ENCODE measurements around the gene TNFSF8.

TNFSF8 gene

DNA sequence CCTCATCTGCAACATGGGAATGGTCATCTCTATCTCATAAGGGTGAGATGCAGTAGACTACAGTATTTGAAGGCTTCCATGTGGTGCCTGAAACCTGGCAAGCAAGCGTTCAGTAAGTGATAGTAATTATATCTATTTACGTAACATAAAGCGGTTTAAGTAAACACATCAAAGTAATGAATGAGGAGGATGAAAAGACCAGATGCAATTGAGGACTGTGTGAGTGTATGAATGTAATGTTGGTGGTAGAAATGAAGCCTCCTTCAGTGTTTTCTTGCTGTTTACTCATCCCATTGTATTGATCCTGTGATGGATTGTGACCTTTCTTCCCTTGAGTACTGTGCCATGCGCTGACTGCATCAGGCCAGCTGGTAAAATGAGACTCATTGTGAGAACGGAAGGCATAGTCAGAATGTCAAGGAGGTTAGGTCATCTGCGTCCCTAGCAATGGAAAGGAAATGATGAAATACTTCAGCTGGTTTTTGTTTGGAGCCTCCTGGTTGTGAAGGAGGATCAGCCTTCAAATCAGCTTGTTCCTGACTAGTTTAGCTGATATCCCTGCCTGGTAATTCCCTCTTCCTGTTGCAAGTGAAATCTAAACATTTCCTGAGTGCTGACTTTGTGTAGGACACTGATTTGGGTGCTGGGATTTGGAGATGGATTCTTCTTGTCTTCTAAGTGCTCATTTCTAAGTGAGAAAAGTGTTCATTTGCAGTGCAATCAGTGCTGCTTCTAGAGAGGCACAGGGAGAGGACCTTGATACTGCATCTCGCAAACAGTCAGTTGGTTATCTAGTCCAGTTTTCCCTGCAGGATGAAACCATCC, 35.6 kb downstream of the TNFSF8 start (continued):
- TF ChIP-seq KLF8 (tag by site-specific recombination; IDR thresholded peaks at IDR 0.05) (no peak), ZNF654 (tag by site-specific recombination; IDR thresholded peaks at IDR 0.05; ENCODE audit: low read depth) (no peak), ZFP3 (tag by site-specific recombination; IDR thresholded peaks at IDR 0.05; ENCODE audit: low read depth) (no peak), ZNF132 (tag by site-specific recombination; IDR thresholded peaks at IDR 0.05; ENCODE audit: borderline replicate concordance) (no peak), ZNF629 (tag by site-specific recombination; IDR thresholded peaks at IDR 0.05) (peak; percentile 92), ZNF791 (tag by site-specific recombination; IDR thresholded peaks at IDR 0.05) (no peak), ZNF645 (tag by site-specific recombination; IDR thresholded peaks at IDR 0.05) (no peak), KLF1 (tag by site-specific recombination; IDR thresholded peaks at IDR 0.05) (no peak), ZNF311 (tag by site-specific recombination; IDR thresholded peaks at IDR 0.05; ENCODE audit: borderline replicate concordance) (no peak), ZBTB48 (tag by site-specific recombination; IDR thresholded peaks at IDR 0.05) (no peak), ZSCAN16 (tag by site-specific recombination; IDR thresholded peaks at IDR 0.05) (no peak), ZNF776 (tag by site-specific recombination; IDR thresholded peaks at IDR 0.05; ENCODE audit: borderline replicate concordance) (no peak), SCRT1 (tag by site-specific recombination; IDR thresholded peaks at IDR 0.05; ENCODE audit: borderline replicate concordance) (no peak), TRIM28 (IDR thresholded peaks at IDR 0.05; ENCODE audit: borderline replicate concordance, low read length) (peak; percentile 68; the same call in 1 of the 2 replicates), ZNF596 (tag by site-specific recombination; IDR thresholded peaks at IDR 0.05) (no peak), BCL11A (tag by site-specific recombination; IDR thresholded peaks at IDR 0.05; ENCODE audit: low read depth) (no peak), ZNF26 (tag by site-specific recombination; IDR thresholded peaks at IDR 0.05) (no peak), ZNF48 (tag by site-specific recombination; IDR thresholded peaks at IDR 0.05) (no peak), ZNF658 (tag by site-specific recombination; IDR thresholded peaks at IDR 0.05) (no peak), ZNF558 (tag by site-specific recombination; IDR thresholded peaks at IDR 0.05) (no peak), ZNF600 (tag by site-specific recombination; IDR thresholded peaks at IDR 0.05) (peak; percentile 78), ZBTB10 (tag by site-specific recombination; IDR thresholded peaks at IDR 0.05) (no peak), ZNF670 (tag by site-specific recombination; IDR thresholded peaks at IDR 0.05; ENCODE audit: low read depth) (no peak), TCF7L2 (IDR thresholded peaks at IDR 0.05; ENCODE audit: borderline replicate concordance, low read depth, low read length) (no peak)
- TF ChIP-seq, protein P1, sequence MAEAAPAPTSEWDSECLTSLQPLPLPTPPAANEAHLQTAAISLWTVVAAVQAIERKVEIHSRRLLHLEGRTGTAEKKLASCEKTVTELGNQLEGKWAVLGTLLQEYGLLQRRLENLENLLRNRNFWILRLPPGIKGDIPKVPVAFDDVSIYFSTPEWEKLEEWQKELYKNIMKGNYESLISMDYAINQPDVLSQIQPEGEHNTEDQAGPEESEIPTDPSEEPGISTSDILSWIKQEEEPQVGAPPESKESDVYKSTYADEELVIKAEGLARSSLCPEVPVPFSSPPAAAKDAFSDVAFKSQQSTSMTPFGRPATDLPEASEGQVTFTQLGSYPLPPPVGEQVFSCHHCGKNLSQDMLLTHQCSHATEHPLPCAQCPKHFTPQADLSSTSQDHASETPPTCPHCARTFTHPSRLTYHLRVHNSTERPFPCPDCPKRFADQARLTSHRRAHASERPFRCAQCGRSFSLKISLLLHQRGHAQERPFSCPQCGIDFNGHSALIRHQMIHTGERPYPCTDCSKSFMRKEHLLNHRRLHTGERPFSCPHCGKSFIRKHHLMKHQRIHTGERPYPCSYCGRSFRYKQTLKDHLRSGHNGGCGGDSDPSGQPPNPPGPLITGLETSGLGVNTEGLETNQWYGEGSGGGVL (tag by site-specific recombination; IDR thresholded peaks at IDR 0.05) = peak; percentile 17; the same call in 1 of the 2 replicates
- TF ChIP-seq, protein P2, sequence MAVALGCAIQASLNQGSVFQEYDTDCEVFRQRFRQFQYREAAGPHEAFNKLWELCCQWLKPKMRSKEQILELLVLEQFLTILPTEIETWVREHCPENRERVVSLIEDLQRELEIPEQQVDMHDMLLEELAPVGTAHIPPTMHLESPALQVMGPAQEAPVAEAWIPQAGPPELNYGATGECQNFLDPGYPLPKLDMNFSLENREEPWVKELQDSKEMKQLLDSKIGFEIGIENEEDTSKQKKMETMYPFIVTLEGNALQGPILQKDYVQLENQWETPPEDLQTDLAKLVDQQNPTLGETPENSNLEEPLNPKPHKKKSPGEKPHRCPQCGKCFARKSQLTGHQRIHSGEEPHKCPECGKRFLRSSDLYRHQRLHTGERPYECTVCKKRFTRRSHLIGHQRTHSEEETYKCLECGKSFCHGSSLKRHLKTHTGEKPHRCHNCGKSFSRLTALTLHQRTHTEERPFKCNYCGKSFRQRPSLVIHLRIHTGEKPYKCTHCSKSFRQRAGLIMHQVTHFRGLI (tag by site-specific recombination; IDR thresholded peaks at IDR 0.05) = no peak
- TF ChIP-seq, protein P3, sequence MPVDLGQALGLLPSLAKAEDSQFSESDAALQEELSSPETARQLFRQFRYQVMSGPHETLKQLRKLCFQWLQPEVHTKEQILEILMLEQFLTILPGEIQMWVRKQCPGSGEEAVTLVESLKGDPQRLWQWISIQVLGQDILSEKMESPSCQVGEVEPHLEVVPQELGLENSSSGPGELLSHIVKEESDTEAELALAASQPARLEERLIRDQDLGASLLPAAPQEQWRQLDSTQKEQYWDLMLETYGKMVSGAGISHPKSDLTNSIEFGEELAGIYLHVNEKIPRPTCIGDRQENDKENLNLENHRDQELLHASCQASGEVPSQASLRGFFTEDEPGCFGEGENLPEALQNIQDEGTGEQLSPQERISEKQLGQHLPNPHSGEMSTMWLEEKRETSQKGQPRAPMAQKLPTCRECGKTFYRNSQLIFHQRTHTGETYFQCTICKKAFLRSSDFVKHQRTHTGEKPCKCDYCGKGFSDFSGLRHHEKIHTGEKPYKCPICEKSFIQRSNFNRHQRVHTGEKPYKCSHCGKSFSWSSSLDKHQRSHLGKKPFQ (tag by site-specific recombination; IDR thresholded peaks at IDR 0.05) = no peak
- TF ChIP-seq, protein P4, sequence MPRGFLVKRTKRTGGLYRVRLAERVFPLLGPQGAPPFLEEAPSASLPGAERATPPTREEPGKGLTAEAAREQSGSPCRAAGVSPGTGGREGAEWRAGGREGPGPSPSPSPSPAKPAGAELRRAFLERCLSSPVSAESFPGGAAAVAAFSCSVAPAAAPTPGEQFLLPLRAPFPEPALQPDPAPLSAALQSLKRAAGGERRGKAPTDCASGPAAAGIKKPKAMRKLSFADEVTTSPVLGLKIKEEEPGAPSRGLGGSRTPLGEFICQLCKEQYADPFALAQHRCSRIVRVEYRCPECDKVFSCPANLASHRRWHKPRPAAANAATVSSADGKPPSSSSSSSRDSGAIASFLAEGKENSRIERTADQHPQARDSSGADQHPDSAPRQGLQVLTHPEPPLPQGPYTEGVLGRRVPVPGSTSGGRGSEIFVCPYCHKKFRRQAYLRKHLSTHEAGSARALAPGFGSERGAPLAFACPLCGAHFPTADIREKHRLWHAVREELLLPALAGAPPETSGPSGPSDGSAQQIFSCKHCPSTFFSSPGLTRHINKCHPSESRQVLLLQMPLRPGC (tag by site-specific recombination; IDR thresholded peaks at IDR 0.05) = peak; percentile 88
